IMR-90 (cell line): Measurements from ENCODE around the gene MIB1. TPM values are rescaled to one million over a fixed set of nuclear protein-coding genes. Genes with fewer than 3 reads are reported as not detected.

Experiments
- ATAC-seq: fragments of 200-7000 bp; cut with Tn5 transposase; 2 replicates; pipeline ENCODE4 v1.9.1; 2020; ENCODE audit warnings: low read depth, mild to moderate bottlenecking, moderate library complexity
- BruUV-seq: library from RNA; stranded (reverse); fragments of 400-500 nt; replicated peaks from 2 replicates; lab custom pipeline; 2021; lab: Mats Ljungman, UMichigan
- CTCF ChIA-PET: fragments of 300-600 bp; formaldehyde crosslinking; extraction: SDS; loops from one replicate; lab custom pipeline; 2021; ENCODE audit warnings: antibody characterized with exemption; lab: Yijun Ruan, JAX
- POLR2A ChIA-PET: fragments of 300-600 bp; sonication (Branson Sonifier 250); formaldehyde crosslinking; loops from one replicate; lab custom pipeline; 2022; ENCODE audit warnings: antibody characterized with exemption; ENCODE audit not compliant: unreplicated experiment; lab: Charles Lee
- DNase-seq: peaks from one replicate; pipeline ENCODE4 v3.0.0; 2013
- H2AFZ ChIP-seq: replicated peaks from 2 replicates; pipeline ENCODE3; 2013; ENCODE audit warnings: low read length, mild to moderate bottlenecking; ENCODE audit not compliant: poor library complexity
- H2AK5ac ChIP-seq: 2 replicates; pipeline ENCODE4 v1.6.1; 2013; ENCODE audit warnings: low read depth, low read length, inconsistent platforms
- H2AK9ac ChIP-seq: replicated peaks from 2 replicates; pipeline ENCODE3; 2013; ENCODE audit warnings: mild to moderate bottlenecking, low read depth, low read length, moderate library complexity; ENCODE audit not compliant: poor library complexity
- H2BK120ac ChIP-seq: 2 replicates; pipeline ENCODE4 v1.6.1; 2013; ENCODE audit warnings: low read depth, low read length, inconsistent platforms
- H2BK15ac ChIP-seq: 3 replicates; pipeline ENCODE4 v1.6.1; 2013; ENCODE audit warnings: low read depth, low read length, inconsistent platforms
- H2BK20ac ChIP-seq: 2 replicates; pipeline ENCODE4 v1.6.1; 2013; ENCODE audit warnings: low read depth, mild to moderate bottlenecking, inconsistent platforms, low read length, moderate library complexity
- H2BK5ac ChIP-seq: 2 replicates; pipeline ENCODE4 v1.6.1; 2013; ENCODE audit warnings: mild to moderate bottlenecking, low read depth, low read length, inconsistent platforms; ENCODE audit not compliant: poor library complexity, severe bottlenecking
- H3K14ac ChIP-seq: replicated peaks from 2 replicates; pipeline ENCODE4 v1.6.1; 2013; ENCODE audit warnings: low read depth, low read length, inconsistent platforms
- H3K18ac ChIP-seq: 2 replicates; pipeline ENCODE4 v1.6.1; 2013; ENCODE audit warnings: low read depth, low read length, control low read depth
- H3K23ac ChIP-seq: 2 replicates; pipeline ENCODE4 v1.6.1; 2013; ENCODE audit warnings: low read depth, low read length, inconsistent platforms
- H3K27ac ChIP-seq: 2 replicates; pipeline ENCODE4 v1.5.1; 2013; ENCODE audit warnings: mild to moderate bottlenecking, control low read depth, low read length; ENCODE audit not compliant: insufficient read depth
- H3K27me3 ChIP-seq: 2 replicates; pipeline ENCODE4 v1.6.1; 2013; ENCODE audit warnings: low read length; ENCODE audit not compliant: control insufficient read depth, insufficient read depth
- H3K36me3 ChIP-seq: 2 replicates; pipeline ENCODE4 v1.6.1; 2013; ENCODE audit warnings: low read length, mixed read lengths; ENCODE audit not compliant: control insufficient read depth, insufficient read depth
- H3K4ac ChIP-seq: 2 replicates; pipeline ENCODE4 v1.6.1; 2013; ENCODE audit warnings: low read depth, low read length, inconsistent platforms
- H3K4me1 ChIP-seq: 2 replicates; pipeline ENCODE4 v1.6.1; 2013; ENCODE audit warnings: low read length, mixed read lengths; ENCODE audit not compliant: control insufficient read depth, insufficient read depth
- H3K4me2 ChIP-seq: 2 replicates; pipeline ENCODE4 v1.6.1; 2013; ENCODE audit warnings: low read depth, mild to moderate bottlenecking, control low read depth, low read length, moderate library complexity
- H3K4me3 ChIP-seq: 2 replicates; pipeline ENCODE4 v1.5.1; 2013; ENCODE audit warnings: low read depth, mild to moderate bottlenecking, control low read depth, low read length, moderate library complexity; ENCODE audit not compliant: insufficient read depth
- H3K56ac ChIP-seq: 2 replicates; pipeline ENCODE4 v1.6.1; 2013; ENCODE audit warnings: low read length, inconsistent platforms; ENCODE audit not compliant: insufficient read depth; ENCODE audit errors: extremely low read depth
- H3K79me1 ChIP-seq, 2 experiments: 2 replicates each; pipeline ENCODE4 v1.6.1; 2013; ENCODE audit warnings: low read length in 2 of 2, inconsistent platforms in 1 of 2, low read depth in 1 of 2
- H3K9ac ChIP-seq: 2 replicates; pipeline ENCODE4 v1.6.1; 2013; ENCODE audit warnings: low read depth, low read length, control low read depth
- H3K9me1 ChIP-seq: 2 replicates; pipeline ENCODE4 v1.6.1; 2013; ENCODE audit warnings: low read length, inconsistent platforms; ENCODE audit not compliant: insufficient read depth
- H3K9me3 ChIP-seq: 2 replicates; pipeline ENCODE4 v1.6.1; 2013; ENCODE audit warnings: low read length; ENCODE audit not compliant: control insufficient read depth, insufficient read depth
- H4K20me1 ChIP-seq: 2 replicates; pipeline ENCODE4 v1.6.1; 2013; ENCODE audit warnings: low read length, inconsistent platforms; ENCODE audit not compliant: insufficient read depth
- H4K5ac ChIP-seq: 2 replicates; pipeline ENCODE4 v1.6.1; 2013; ENCODE audit warnings: mild to moderate bottlenecking, low read depth, low read length, control low read depth
- H4K8ac ChIP-seq, 2 experiments: 2 replicates each; pipeline ENCODE4 v1.6.1; 2013; ENCODE audit warnings: low read depth in 2 of 2, low read length in 2 of 2, control low read depth in 1 of 2, inconsistent platforms in 1 of 2
- H4K91ac ChIP-seq: 2 replicates; pipeline ENCODE4 v1.6.1; 2013; ENCODE audit warnings: low read depth, low read length, inconsistent platforms; ENCODE audit not compliant: insufficient read depth
- BHLHE40 ChIP-seq: fragments of 150-350 bp; IDR thresholded peaks from 2 replicates; pipeline ENCODE4 v1.6.1; 2016; ENCODE audit warnings: mild to moderate bottlenecking, low read depth, low read length
- CEBPB ChIP-seq: IDR thresholded peaks from 2 replicates; pipeline ENCODE4 v1.6.1; 2012; ENCODE audit warnings: low read depth, low read length, improper control_type of control experiment
- CHD1 ChIP-seq: IDR thresholded peaks from 2 replicates; pipeline ENCODE4 v1.6.1; 2012; ENCODE audit warnings: low read depth, low read length, improper control_type of control experiment
- CTCF ChIP-seq: conservative IDR thresholded peaks from 2 replicates; pipeline ENCODE4 v1.5.1; 2012; ENCODE audit warnings: mild to moderate bottlenecking, low read depth, low read length, improper control_type of control experiment
- ELK1 ChIP-seq: fragments of 150-350 bp; IDR thresholded peaks from 2 replicates; pipeline ENCODE4 v1.6.1; 2016; ENCODE audit warnings: low read depth, mild to moderate bottlenecking, low read length, moderate library complexity, borderline replicate concordance
- FOS ChIP-seq: fragments of 150-350 bp; IDR thresholded peaks from 2 replicates; pipeline ENCODE4 v1.6.1; 2016; ENCODE audit warnings: low read depth, low read length
- MAFK ChIP-seq: IDR thresholded peaks from 2 replicates; pipeline ENCODE4 v1.6.1; 2012; ENCODE audit warnings: low read depth, low read length, improper control_type of control experiment
- MAZ ChIP-seq: IDR thresholded peaks from 2 replicates; pipeline ENCODE4 v1.6.1; 2012; ENCODE audit warnings: low read depth, mild to moderate bottlenecking, low read length, improper control_type of control experiment, moderate library complexity, borderline replicate concordance
- MXI1 ChIP-seq: IDR thresholded peaks from 2 replicates; pipeline ENCODE4 v1.6.1; 2012; ENCODE audit warnings: low read depth, mild to moderate bottlenecking, low read length, moderate library complexity, borderline replicate concordance
- NFE2L2 ChIP-seq: fragments of 150-350 bp; IDR thresholded peaks from 2 replicates; pipeline ENCODE4 v1.6.1; 2016; ENCODE audit warnings: low read depth, mild to moderate bottlenecking, low read length
- POLR2A ChIP-seq: IDR thresholded peaks from 2 replicates; pipeline ENCODE4 v1.6.1; 2012; ENCODE audit warnings: mild to moderate bottlenecking, low read depth, low read length
- RAD21 ChIP-seq: IDR thresholded peaks from 2 replicates; pipeline ENCODE4 v1.6.1; 2012; ENCODE audit warnings: low read length, improper control_type of control experiment
- RCOR1 ChIP-seq: IDR thresholded peaks from 2 replicates; pipeline ENCODE4 v1.6.1; 2012; ENCODE audit warnings: mild to moderate bottlenecking, low read length, improper control_type of control experiment; ENCODE audit not compliant: insufficient replicate concordance
- RFX5 ChIP-seq: IDR thresholded peaks from 2 replicates; pipeline ENCODE4 v1.8.0; 2012; ENCODE audit warnings: low read depth, mild to moderate bottlenecking, low read length, moderate library complexity
- SMC3 ChIP-seq: fragments of 150-350 bp; IDR thresholded peaks from 2 replicates; pipeline ENCODE4 v1.6.1; 2016; ENCODE audit warnings: low read depth, mild to moderate bottlenecking, antibody characterized with exemption, low read length, moderate library complexity
- USF2 ChIP-seq: fragments of 150-350 bp; IDR thresholded peaks from 2 replicates; pipeline ENCODE4 v1.6.1; 2017; ENCODE audit warnings: mild to moderate bottlenecking, antibody characterized with exemption, low read length, low read depth
- WGBS, 2 experiments: methylation state at CpG; one replicate each; pipeline versions ENCODE4 v1.1.5 to v1.1.7; 2013; ENCODE audit warnings: missing lambda C conversion rate in 2 of 2; ENCODE audit not compliant: insufficient read length in 1 of 2; ENCODE audit errors: extremely low coverage in 2 of 2; 5-methylcytosine and 5-hydroxymethylcytosine counted together
- dilution Hi-C: fragments of 300-500 bp; cut with HindIII; formaldehyde crosslinking; loops from one replicate; pipeline ENCODE4 v1.14.3; 2018; ENCODE audit warnings: low sequenced_read_pairs; ENCODE audit not compliant: unreplicated experiment
- in situ Hi-C: fragments of 300-500 bp; cut with MboI; formaldehyde crosslinking; loops from 3 replicates; pipeline ENCODE4 v1.14.3; 2019; ENCODE audit warnings: low sequenced_read_pairs, inconsistent platforms, mixed read lengths
- intact Hi-C: fragments of 100-400 bp; cut with micrococcal nuclease; formaldehyde crosslinking; loops from 2 replicates; pipeline ENCODE4 v1.10.0; 2022
- polyA plus RNA-seq, 3 experiments: library from polyadenylated mRNA; depleted of rRNA; stranded (reverse); fragments of >200 nt; gene quantifications; 2 replicates each; pipeline ENCODE4 v1.2.3, GENCODE V29; 2012; ENCODE audit warnings: low replicate concordance in 1 of 3
- total RNA-seq: library from RNA; depleted of rRNA; stranded (reverse); fragments of >200 nt; gene quantifications from 2 replicates; pipeline ENCODE4 v1.2.3, GENCODE V29; 2012

Gene MIB1
- total and polyA plus RNA-seq, 2 of the 4 experiments (the other 2 are of a cell fraction), result 5.9 to 80.1 TPM

GRCh38 chr18:21809725-21810124 lies 69.1 kb downstream of the MIB1 start:
- no TSS peak for BruUV-seq
- TF ChIP-seq CTCF (no peak), ELK1 (no peak), USF2 (no peak), SMC3 (no peak), MXI1 (no peak), RCOR1 (no peak), FOS (no peak), RAD21 (no peak), RFX5 (no peak), BHLHE40 (no peak), MAFK (no peak), CHD1 (no peak), POLR2A (no peak), MAZ (no peak), NFE2L2 (no peak), CEBPB (no peak)
- H3K9ac ChIP-seq, result no peak overlapping the region
- H3K36me3 ChIP-seq, result peaks cover 8% of the 10 kb centered on the region
- no peak overlapping the region for H3K14ac ChIP-seq
- H3K27ac ChIP-seq, result no peak overlapping the region
- ChIA-PET POLR2A (no interaction called here), CTCF (no interaction called here)
- H3K23ac ChIP-seq, result no peak overlapping the region
- no peaks in the 10 kb centered on the region; a peak in 2 of 4 replicates for H3K79me1 ChIP-seq
- H2AFZ ChIP-seq, result no peak overlapping the region
- H2BK120ac ChIP-seq, result no peak overlapping the region
- dilution Hi-C loops, result no loop called here
- H4K91ac ChIP-seq, result no peak overlapping the region
- ATAC-seq (no peak), DNase-seq (no peak)
- H2BK20ac ChIP-seq, result no peak overlapping the region
- H3K4me3 ChIP-seq, result no peak overlapping the region
- H3K9me1 ChIP-seq, result no peaks in the 10 kb centered on the region
- intact Hi-C loops, result no loop called here
- H2BK15ac ChIP-seq, result no peak overlapping the region
- no peak overlapping the region for H4K5ac ChIP-seq
- H3K4ac ChIP-seq, result no peak overlapping the region
- WGBS, 2 experiments, result no CpG with 5 or more reads among the region's 2 CpGs
- no peak overlapping the region for H4K8ac ChIP-seq
- H3K4me2 ChIP-seq, result no peak overlapping the region
- no peaks in the 10 kb centered on the region for H3K9me3 ChIP-seq
- no peak overlapping the region for H2AK9ac ChIP-seq
- H4K20me1 ChIP-seq, result no peaks in the 10 kb centered on the region
- no peaks in the 10 kb centered on the region for H3K4me1 ChIP-seq
- no peak overlapping the region for H3K18ac ChIP-seq
- no peak overlapping the region for H2BK5ac ChIP-seq
- in situ Hi-C loops, result no loop called here
- H3K27me3 ChIP-seq, result no peaks in the 10 kb centered on the region
- H2AK5ac ChIP-seq, result no peak overlapping the region
- no peak overlapping the region for H3K56ac ChIP-seq
